Ascending aorta (tissue), 2 donors: ENCODE data around the gene PLXND1. TPM values are rescaled to one million over a fixed set of nuclear protein-coding genes. Genes with fewer than 3 reads are reported as not detected.
A peak's percentile ranks its signal among the peaks of the same experiment; 100 is the strongest.

ENCODE experiments used
- DNase-seq, 2 donors: peaks; one replicate each; pipeline ENCODE4 v3.0.0-alpha.2; 2019; ENCODE audit warnings: low spot score in 2 of 2
- H3K27ac ChIP-seq, 2 donors: fragments of 200-600 bp; sonication (generic); one replicate each; pipeline ENCODE4 v1.5.1; 2016 to 2017; ENCODE audit warnings: mild to moderate bottlenecking in 1 of 2
- H3K27me3 ChIP-seq: fragments of 200-600 bp; sonication (generic); one replicate; pipeline ENCODE4 v1.5.1; 2017
- H3K36me3 ChIP-seq, 2 donors: fragments of 200-600 bp; sonication (generic); one replicate each; pipeline ENCODE4 v1.5.1; 2016
- H3K4me1 ChIP-seq, 2 donors: fragments of 200-600 bp; sonication (generic); one replicate each; pipeline ENCODE4 v1.5.1; 2016 to 2017; ENCODE audit warnings: mild to moderate bottlenecking in 1 of 2
- H3K4me3 ChIP-seq, 2 donors: fragments of 200-600 bp; sonication (generic); one replicate each; pipeline ENCODE4 v1.5.1; 2016 to 2017; ENCODE audit warnings: mild to moderate bottlenecking in 1 of 2
- H3K9me3 ChIP-seq, 2 donors: fragments of 200-600 bp; sonication (generic); one replicate each; pipeline ENCODE4 v1.5.1; 2016
- intact Hi-C: fragments of 100-400 bp; cut with DNase I; formaldehyde crosslinking; loops from one replicate; pipeline ENCODE4 v1.15.1; 2023
- total RNA-seq: library from RNA; depleted of rRNA; stranded (reverse); fragments of >200 nt; gene quantifications from one replicate; pipeline ENCODE4 v1.1.0, GENCODE V29; 2016
- TF ChIP-seq, protein P1 (sequence below), 3 experiments: fragments of 200-600 bp in 2 of 3; fragments of 450-650 bp in 1 of 3; sonication (generic) in 2 of 3; IDR thresholded peaks; one replicate each; pipeline ENCODE4 v1.5.1; 2016 to 2019; ENCODE audit warnings: antibody characterized with exemption in 3 of 3, mild to moderate bottlenecking in 1 of 3, moderate library complexity in 1 of 3

PLXND1 gene
- total RNA-seq, 1 donor from 2014 or later, result 407 TPM

GRCh38 chr3:129614927-129615363 is 8.5 kb upstream of the PLXND1 start:
- H3K27ac ChIP-seq, result peak overlapping the region; percentile 34 to 58
- intact Hi-C loops, result no loop called here
- H3K4me3 ChIP-seq, result no peak overlapping the region
- no peaks in the 10 kb centered on the region for H3K36me3 ChIP-seq
- no peaks in the 10 kb centered on the region for H3K9me3 ChIP-seq
- H3K4me1 ChIP-seq, result peaks cover 11 to 32% of the 10 kb centered on the region in 2 donors
- no peaks in the 10 kb centered on the region for H3K27me3 ChIP-seq
- peak in 1 of 2 donors; percentile 79 for DNase-seq
- TF ChIP-seq, protein P1, sequence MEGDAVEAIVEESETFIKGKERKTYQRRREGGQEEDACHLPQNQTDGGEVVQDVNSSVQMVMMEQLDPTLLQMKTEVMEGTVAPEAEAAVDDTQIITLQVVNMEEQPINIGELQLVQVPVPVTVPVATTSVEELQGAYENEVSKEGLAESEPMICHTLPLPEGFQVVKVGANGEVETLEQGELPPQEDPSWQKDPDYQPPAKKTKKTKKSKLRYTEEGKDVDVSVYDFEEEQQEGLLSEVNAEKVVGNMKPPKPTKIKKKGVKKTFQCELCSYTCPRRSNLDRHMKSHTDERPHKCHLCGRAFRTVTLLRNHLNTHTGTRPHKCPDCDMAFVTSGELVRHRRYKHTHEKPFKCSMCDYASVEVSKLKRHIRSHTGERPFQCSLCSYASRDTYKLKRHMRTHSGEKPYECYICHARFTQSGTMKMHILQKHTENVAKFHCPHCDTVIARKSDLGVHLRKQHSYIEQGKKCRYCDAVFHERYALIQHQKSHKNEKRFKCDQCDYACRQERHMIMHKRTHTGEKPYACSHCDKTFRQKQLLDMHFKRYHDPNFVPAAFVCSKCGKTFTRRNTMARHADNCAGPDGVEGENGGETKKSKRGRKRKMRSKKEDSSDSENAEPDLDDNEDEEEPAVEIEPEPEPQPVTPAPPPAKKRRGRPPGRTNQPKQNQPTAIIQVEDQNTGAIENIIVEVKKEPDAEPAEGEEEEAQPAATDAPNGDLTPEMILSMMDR (IDR thresholded peaks at IDR 0.05), result no peak

DNA sequence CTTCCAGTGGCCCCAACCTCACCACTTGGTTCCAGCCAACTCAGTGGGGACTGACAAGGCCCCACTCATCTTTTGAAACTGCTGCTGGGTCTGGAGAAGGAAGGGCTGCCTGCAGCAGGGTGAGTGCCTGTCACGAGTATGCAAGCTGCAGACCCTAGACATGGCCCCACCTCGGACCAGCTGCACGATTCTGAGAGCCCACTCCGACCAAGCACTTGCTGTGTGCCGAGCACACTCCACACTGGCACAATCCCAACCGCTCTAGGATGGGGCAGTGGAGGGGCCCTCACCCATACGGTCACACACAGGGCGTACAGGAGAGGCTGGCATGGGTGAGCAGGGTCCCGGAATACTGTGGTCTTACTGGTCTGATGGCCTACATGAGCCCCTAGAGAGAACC is 8.0 kb upstream of the PLXND1 start:
- no peak overlapping the region for H3K4me3 ChIP-seq
- DNase-seq, result no peak
- intact Hi-C loops, result no loop called here
- no peaks in the 10 kb centered on the region for H3K36me3 ChIP-seq
- no peaks in the 10 kb centered on the region for H3K27me3 ChIP-seq
- TF ChIP-seq, protein P1 (IDR thresholded peaks at IDR 0.05), result no peak
- peaks cover 13 to 37% of the 10 kb centered on the region in 2 donors for H3K4me1 ChIP-seq
- peak overlapping the region; percentile 34 to 58 for H3K27ac ChIP-seq
- H3K9me3 ChIP-seq, result no peaks in the 10 kb centered on the region

GRCh38 chr3:129613367-129613740 is 6.9 kb upstream of the PLXND1 start:
- intact Hi-C loops, result no loop called here
- TF ChIP-seq, protein P1 (IDR thresholded peaks at IDR 0.05), result no peak
- no peaks in the 10 kb centered on the region for H3K9me3 ChIP-seq
- peak overlapping the region in 1 of 2 donors; percentile 67 for H3K27ac ChIP-seq
- H3K27me3 ChIP-seq, result no peaks in the 10 kb centered on the region
- DNase-seq, result no peak
- H3K36me3 ChIP-seq, result no peaks in the 10 kb centered on the region
- H3K4me1 ChIP-seq, result peaks cover 13 to 42% of the 10 kb centered on the region in 2 donors
- no peak overlapping the region for H3K4me3 ChIP-seq

GRCh38 chr3:129612534-129613366 is 6.3 kb upstream of the PLXND1 start:
- Histone ChIP-seq H3K36me3 (no peaks in the 10 kb centered on the region), H3K4me3 (no peak overlapping the region), H3K9me3 (no peaks in the 10 kb centered on the region), H3K27me3 (no peaks in the 10 kb centered on the region), H3K27ac (peak overlapping the region; percentile 67 to 74), H3K4me1 (peaks cover 13 to 47% of the 10 kb centered on the region in 2 donors)
- intact Hi-C loops, result no loop called here
- TF ChIP-seq, protein P1 (IDR thresholded peaks at IDR 0.05), result no peak
- peak in 1 of 2 donors; percentile 8 for DNase-seq

DNA sequence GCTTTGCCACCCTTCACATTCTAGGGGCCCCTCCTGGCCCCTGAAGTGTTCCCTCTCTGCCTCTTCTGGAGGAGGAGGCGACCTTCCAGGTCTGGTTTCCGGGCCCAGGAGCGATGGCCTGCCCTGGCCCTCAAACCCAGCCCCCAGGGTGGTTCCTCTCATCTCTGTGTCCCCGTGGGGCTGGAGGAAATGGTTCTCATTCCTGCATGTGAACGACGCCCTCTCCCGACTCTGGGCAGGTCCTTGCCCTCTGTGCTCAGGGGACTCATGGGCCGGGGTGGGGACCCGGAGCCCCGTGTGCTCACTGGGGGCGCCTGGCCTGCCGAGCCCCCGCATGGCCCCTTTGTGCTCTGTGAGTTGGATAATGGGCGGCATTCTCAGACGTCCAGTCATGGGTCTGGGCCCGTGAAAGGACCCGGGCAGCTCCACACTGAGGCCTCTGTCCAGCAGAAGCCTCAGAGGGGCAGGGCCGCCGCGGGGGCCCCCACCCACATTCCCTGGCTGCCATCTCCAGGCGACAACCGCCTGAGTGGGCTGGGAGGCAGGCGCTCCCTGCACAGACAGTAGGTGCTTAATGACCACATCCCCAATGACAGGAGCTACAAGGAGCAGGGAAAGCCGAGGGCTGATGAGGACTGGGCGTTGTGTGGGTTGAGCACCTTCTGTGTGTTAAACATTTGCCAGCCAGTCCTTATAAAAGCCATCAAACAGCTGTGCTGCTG is 5.5 kb upstream of the PLXND1 start:
- TF ChIP-seq, protein P1 (IDR thresholded peaks at IDR 0.05), result no peak
- no peaks in the 10 kb centered on the region for H3K27me3 ChIP-seq
- H3K4me1 ChIP-seq, result peaks cover 13 to 51% of the 10 kb centered on the region in 2 donors
- H3K9me3 ChIP-seq, result no peaks in the 10 kb centered on the region
- DNase-seq, result peak in 1 of 2 donors; percentile 82
- intact Hi-C loops, result no loop called here
- H3K4me3 ChIP-seq, result no peak overlapping the region
- H3K27ac ChIP-seq, result peak overlapping the region; percentile 67 to 74
- no peaks in the 10 kb centered on the region for H3K36me3 ChIP-seq
